Measurements from ENCODE around the gene PRR12.

Gene PRR12

GRCh38 chr19:49596407-49596806 lies 5.4 kb downstream of the PRR12 start:
- ChIA-PET CTCF (no interaction called here), POLR2A (interaction anchor here (0.7 to 0.8 kb wide), 2 partner anchors 44 to 68 kb away, joined by 3 to 4 read pairs; no protein-coding TSS in a partner anchor)
- no peak for DNase-seq (ENCODE audit: extremely low spot score)
- no peak for TF ChIP-seq FOXK2 (IDR thresholded peaks at IDR 0.05)
- no peak for TF ChIP-seq CTBP1 (IDR thresholded peaks at IDR 0.05; ENCODE audit: borderline replicate concordance)
- TF ChIP-seq ZNF384 (IDR thresholded peaks at IDR 0.05): no peak
- TF ChIP-seq FOXA1 (IDR thresholded peaks at IDR 0.05): no peak
- no peak for TF ChIP-seq HDGF (IDR thresholded peaks at IDR 0.05; ENCODE audit: borderline replicate concordance)
- no peak for TF ChIP-seq LEF1 (IDR thresholded peaks at IDR 0.05; ENCODE audit: borderline replicate concordance)
- no peak for TF ChIP-seq TARDBP (IDR thresholded peaks at IDR 0.05)
- TF ChIP-seq L3MBTL2 (conservative IDR thresholded peaks at IDR 0.05): no peak
- TF ChIP-seq BHLHE40 (IDR thresholded peaks at IDR 0.05; ENCODE audit: borderline replicate concordance): no peak
- no peak for TF ChIP-seq SUZ12 (IDR thresholded peaks at IDR 0.05)
- TF ChIP-seq SP1 (IDR thresholded peaks at IDR 0.05): no peak

GRCh38 chr19:49596954-49597702 lies 6.1 kb downstream of the PRR12 start:
- CTCF ChIA-PET: no interaction called here
- POLR2A ChIA-PET: interaction anchor here (0.7 kb wide), 1 partner anchor 43 kb away, joined by 4 read pairs; no protein-coding TSS in a partner anchor
- TF ChIP-seq SUZ12 (IDR thresholded peaks at IDR 0.05) (no peak), NFRKB (IDR thresholded peaks at IDR 0.05) (no peak), HDGF (IDR thresholded peaks at IDR 0.05; ENCODE audit: borderline replicate concordance) (no peak), FOXK2 (IDR thresholded peaks at IDR 0.05) (no peak), L3MBTL2 (conservative IDR thresholded peaks at IDR 0.05) (no peak), SP1 (IDR thresholded peaks at IDR 0.05) (no peak), ARNT (IDR thresholded peaks at IDR 0.05) (no peak), BHLHE40 (IDR thresholded peaks at IDR 0.05; ENCODE audit: borderline replicate concordance) (no peak), ELF4 (IDR thresholded peaks at IDR 0.05) (no peak), FOXA1 (IDR thresholded peaks at IDR 0.05) (no peak), ZNF384 (IDR thresholded peaks at IDR 0.05) (no peak), TARDBP (IDR thresholded peaks at IDR 0.05) (no peak), FOXM1 (IDR thresholded peaks at IDR 0.05; ENCODE audit: borderline replicate concordance) (no peak), LEF1 (IDR thresholded peaks at IDR 0.05; ENCODE audit: borderline replicate concordance) (no peak), CTBP1 (IDR thresholded peaks at IDR 0.05; ENCODE audit: borderline replicate concordance) (no peak), PKNOX1 (IDR thresholded peaks at IDR 0.05) (no peak)
- DNase-seq (ENCODE audit: extremely low spot score): no peak

GRCh38 chr19:49597703-49597974 lies 6.7 kb downstream of the PRR12 start:
- CTCF ChIA-PET: no interaction called here
- POLR2A ChIA-PET: no interaction called here
- DNase-seq (ENCODE audit: extremely low spot score): no peak
- TF ChIP-seq HDGF (IDR thresholded peaks at IDR 0.05; ENCODE audit: borderline replicate concordance) (no peak), LEF1 (IDR thresholded peaks at IDR 0.05; ENCODE audit: borderline replicate concordance) (no peak), FOXK2 (IDR thresholded peaks at IDR 0.05) (no peak), ARNT (IDR thresholded peaks at IDR 0.05) (no peak), TARDBP (IDR thresholded peaks at IDR 0.05) (no peak), PKNOX1 (IDR thresholded peaks at IDR 0.05) (no peak), L3MBTL2 (conservative IDR thresholded peaks at IDR 0.05) (no peak), CTBP1 (IDR thresholded peaks at IDR 0.05; ENCODE audit: borderline replicate concordance) (no peak), SUZ12 (IDR thresholded peaks at IDR 0.05) (no peak), FOXM1 (IDR thresholded peaks at IDR 0.05; ENCODE audit: borderline replicate concordance) (no peak), ELF4 (IDR thresholded peaks at IDR 0.05) (no peak), ZNF384 (IDR thresholded peaks at IDR 0.05) (no peak), NFRKB (IDR thresholded peaks at IDR 0.05) (no peak), BHLHE40 (IDR thresholded peaks at IDR 0.05; ENCODE audit: borderline replicate concordance) (no peak), SP1 (IDR thresholded peaks at IDR 0.05) (no peak), FOXA1 (IDR thresholded peaks at IDR 0.05) (no peak)

- ChIA-PET CTCF (no interaction called here), POLR2A (no interaction called here)
- DNase-seq (ENCODE audit: extremely low spot score): no peak
- TF ChIP-seq TARDBP (IDR thresholded peaks at IDR 0.05) (no peak), FOXK2 (IDR thresholded peaks at IDR 0.05) (no peak), ELF4 (IDR thresholded peaks at IDR 0.05) (no peak), LEF1 (IDR thresholded peaks at IDR 0.05; ENCODE audit: borderline replicate concordance) (no peak), ZNF384 (IDR thresholded peaks at IDR 0.05) (no peak)
Measured at GRCh38 chr19:49599378-49600295, 8.7 kb downstream of the PRR12 start.

- POLR2A ChIA-PET: no interaction called here
- TF ChIP-seq ELF4 (IDR thresholded peaks at IDR 0.05): no peak
- TF ChIP-seq FOXM1 (IDR thresholded peaks at IDR 0.05; ENCODE audit: borderline replicate concordance): no peak
- TF ChIP-seq SP1 (IDR thresholded peaks at IDR 0.05): no peak
- no peak for TF ChIP-seq CTBP1 (IDR thresholded peaks at IDR 0.05; ENCODE audit: borderline replicate concordance)
- TF ChIP-seq ZNF384 (IDR thresholded peaks at IDR 0.05): no peak
- TF ChIP-seq TARDBP (IDR thresholded peaks at IDR 0.05): no peak
- CTCF ChIA-PET: no interaction called here
Measured at GRCh38 chr19:49601482-49602038, 10.6 kb downstream of the PRR12 start.

GRCh38 chr19:49602806-49603205 lies 11.8 kb downstream of the PRR12 start:
- TF ChIP-seq LEF1 (IDR thresholded peaks at IDR 0.05; ENCODE audit: borderline replicate concordance) (no peak), NFRKB (IDR thresholded peaks at IDR 0.05) (no peak), ELF4 (IDR thresholded peaks at IDR 0.05) (no peak), FOXM1 (IDR thresholded peaks at IDR 0.05; ENCODE audit: borderline replicate concordance) (no peak), CTBP1 (IDR thresholded peaks at IDR 0.05; ENCODE audit: borderline replicate concordance) (no peak), PKNOX1 (IDR thresholded peaks at IDR 0.05) (no peak), FOXK2 (IDR thresholded peaks at IDR 0.05) (no peak), BHLHE40 (IDR thresholded peaks at IDR 0.05; ENCODE audit: borderline replicate concordance) (no peak), TARDBP (IDR thresholded peaks at IDR 0.05) (no peak)
- no peak for DNase-seq (ENCODE audit: extremely low spot score)
- ChIA-PET CTCF (interaction anchor here (0.6 kb wide), 1 partner anchor 9 kb away, joined by 3 read pairs; no protein-coding TSS in a partner anchor), POLR2A (no interaction called here)

More at GRCh38 chr19:49601482-49602038, 10.6 kb downstream of the PRR12 start:
- no peak for DNase-seq (ENCODE audit: extremely low spot score)
